Upper lobe of left lung (tissue), 6 donors: ENCODE data around the gene AKR1D1. TPM values are rescaled to one million over a fixed set of nuclear protein-coding genes. Genes with fewer than 3 reads are reported as not detected.
"Not testable (repeated sequence)": the region's sequence is repeated elsewhere in the genome, so short reads cannot be mapped to it uniquely, and the experiment has no call there.

Experiments used
- ATAC-seq, 2 donors: fragments of 200-7000 bp; cut with Tn5 transposase; one replicate each; pipeline ENCODE4 v1.9.1; 2022; ENCODE audit warnings: mild to moderate bottlenecking in 2 of 2, moderate library complexity in 2 of 2; ENCODE audit not compliant: low FRiP score in 2 of 2
- DNase-seq, 2 donors: peaks; one replicate each; pipeline ENCODE4 v3.0.0-alpha.2; 2019 to 2020
- H3K27ac ChIP-seq, 4 donors: fragments of 200-600 bp; sonication (generic); one replicate each; pipeline ENCODE4 v1.5.1; 2016 to 2019
- H3K27me3 ChIP-seq, 4 donors: fragments of 200-600 bp; sonication (generic); one replicate each; pipeline ENCODE4 v1.5.1; 2017 to 2019
- H3K36me3 ChIP-seq, 4 donors: fragments of 200-600 bp; sonication (generic); one replicate each; pipeline ENCODE4 v1.5.1; 2016 to 2019
- H3K4me1 ChIP-seq, 4 donors: fragments of 200-600 bp; sonication (generic); one replicate each; pipeline ENCODE4 v1.5.1; 2018 to 2019
- H3K4me3 ChIP-seq, 4 donors: fragments of 200-600 bp; sonication (generic); one replicate each; pipeline ENCODE4 v1.5.1; 2017 to 2019; ENCODE audit warnings: mild to moderate bottlenecking in 2 of 4, moderate library complexity in 1 of 4
- H3K9me3 ChIP-seq, 4 donors: fragments of 200-600 bp; sonication (generic); one replicate each; pipeline ENCODE4 v1.5.1; 2018 to 2019
- CTCF ChIP-seq, 6 experiments: fragments of 450-650 bp in 4 of 6; fragments of 200-600 bp in 2 of 6; sonication (generic) in 2 of 6; IDR thresholded peaks; one replicate each; pipeline ENCODE4 v1.5.1; 2016 to 2019; ENCODE audit warnings: antibody characterized with exemption in 6 of 6
- EP300 ChIP-seq, 4 donors: sonication (generic); formaldehyde crosslinking; IDR thresholded peaks; one replicate each; pipeline ENCODE4 v1.5.1; 2017; ENCODE audit warnings: antibody characterized with exemption in 4 of 4, control low read depth in 2 of 4
- POLR2A ChIP-seq, 4 donors: fragments of 450-650 bp; IDR thresholded peaks; one replicate each; pipeline ENCODE4 v1.5.1; 2016 to 2017; ENCODE audit warnings: antibody characterized with exemption in 4 of 4, mild to moderate bottlenecking in 2 of 4
- POLR2AphosphoS5 ChIP-seq, 2 donors: sonication (generic); formaldehyde crosslinking; IDR thresholded peaks; one replicate each; pipeline ENCODE4 v1.5.1; 2017; ENCODE audit warnings: antibody characterized with exemption in 2 of 2
- WGBS, 2 donors: methylation state at CpG; one replicate each; pipeline ENCODE4 v1.1.5; 2017 to 2018; 5-methylcytosine and 5-hydroxymethylcytosine counted together
- total RNA-seq, 6 donors: library from RNA; depleted of rRNA in 4 of 6; stranded (reverse); fragments of >200 nt in 4 of 6; gene quantifications; one replicate each; pipeline versions ENCODE4 v1.1.0 to v1.2.1, GENCODE V29; 2016 to 2021
- donor health status: DM: no; HTN: no; CAD: no; lungs with moderate emphysema.
- donor health status: DM: no; HTN: yes; CAD: no; lungs with severe emphysema.

AKR1D1 gene
- total RNA-seq, 6 donors from 2014 or later = 0.14 TPM; not detected in 5

GRCh38 chr7:138032186-138032585 lies 44.1 kb upstream of the AKR1D1 start:
- no peak overlapping the region for H3K27ac ChIP-seq
- ATAC-seq = no peak
- no peaks in the 10 kb centered on the region for H3K36me3 ChIP-seq
- TF ChIP-seq CTCF (IDR thresholded peaks at IDR 0.05) = no peak
- no peak for TF ChIP-seq EP300 (IDR thresholded peaks at IDR 0.05)
- no peak for TF ChIP-seq POLR2A (IDR thresholded peaks at IDR 0.05)
- no peak for TF ChIP-seq POLR2AphosphoS5 (IDR thresholded peaks at IDR 0.05)
- DNase-seq = no peak
- H3K4me1 ChIP-seq = no peaks in the 10 kb centered on the region
- H3K27me3 ChIP-seq = no peaks in the 10 kb centered on the region
- H3K9me3 ChIP-seq = peaks cover 0 to 6% (median 0%) of the 10 kb centered on the region in 4 donors
- H3K4me3 ChIP-seq = no peak overlapping the region

- ATAC-seq = no peak
- Histone ChIP-seq H3K4me1 (no peaks in the 10 kb centered on the region), H3K27ac (no peak overlapping the region), H3K27me3 (no peaks in the 10 kb centered on the region), H3K4me3 (no peak overlapping the region), H3K36me3 (no peaks in the 10 kb centered on the region), H3K9me3 (peaks cover 0 to 6% (median 0%) of the 10 kb centered on the region in 4 donors)
- TF ChIP-seq CTCF (IDR thresholded peaks at IDR 0.05) (no peak), POLR2AphosphoS5 (IDR thresholded peaks at IDR 0.05) (no peak), POLR2A (IDR thresholded peaks at IDR 0.05) (no peak)
- DNase-seq = no peak
- 82 to 84% methylated on average over 3 of the region's 3 CpGs for WGBS, 2 donors
These were observed 43.5 kb upstream of the AKR1D1 start for GRCh38 chr7:138032770-138033169.

DNA sequence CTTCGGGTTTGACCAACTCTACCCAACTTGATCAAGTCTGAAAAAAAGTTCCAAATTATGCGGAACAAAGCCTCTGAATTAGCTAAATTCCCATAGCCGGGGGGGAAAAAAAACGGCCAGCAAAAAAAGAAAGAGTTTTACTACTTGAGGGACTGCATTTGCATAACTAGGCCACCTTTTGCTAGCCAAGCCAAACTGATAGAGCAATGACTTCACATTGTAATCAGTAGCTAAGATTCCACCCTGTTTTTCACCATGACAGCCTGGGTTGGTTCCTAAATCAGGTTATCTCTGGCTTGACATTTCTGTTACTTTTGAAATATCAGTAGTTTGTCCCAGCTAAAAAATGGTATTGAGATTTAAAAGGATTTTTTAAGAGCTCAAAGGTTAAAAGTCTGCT lies 43.0 kb upstream of the AKR1D1 start:
- ATAC-seq (no peak), DNase-seq (no peak)
- TF ChIP-seq POLR2A (IDR thresholded peaks at IDR 0.05) (no peak), CTCF (IDR thresholded peaks at IDR 0.05) (no peak), POLR2AphosphoS5 (IDR thresholded peaks at IDR 0.05) (no peak), EP300 (IDR thresholded peaks at IDR 0.05) (no peak)
- H3K4me1 ChIP-seq = no peaks in the 10 kb centered on the region
- no peaks in the 10 kb centered on the region for H3K27me3 ChIP-seq
- no peaks in the 10 kb centered on the region for H3K36me3 ChIP-seq
- WGBS, 2 donors = 87 to 92% methylated on average over 4 of the region's 4 CpGs
- no peak overlapping the region for H3K27ac ChIP-seq
- no peak overlapping the region for H3K4me3 ChIP-seq
- peaks cover 0 to 6% (median 0%) of the 10 kb centered on the region in 4 donors for H3K9me3 ChIP-seq

- H3K27me3 ChIP-seq = no peaks in the 10 kb centered on the region
- DNase-seq = no peak
- no peak overlapping the region for H3K27ac ChIP-seq
- no peak overlapping the region for H3K4me3 ChIP-seq
- peaks cover 0 to 6% (median 0%) of the 10 kb centered on the region in 4 donors for H3K9me3 ChIP-seq
- no peaks in the 10 kb centered on the region for H3K36me3 ChIP-seq
- ATAC-seq = no peak
- H3K4me1 ChIP-seq = no peaks in the 10 kb centered on the region
- TF ChIP-seq POLR2AphosphoS5 (IDR thresholded peaks at IDR 0.05) (no peak), POLR2A (IDR thresholded peaks at IDR 0.05) (no peak), CTCF (IDR thresholded peaks at IDR 0.05) (no peak), EP300 (IDR thresholded peaks at IDR 0.05) (no peak)
- WGBS, 2 donors = 54 to 62% methylated on average over 2 of the region's 2 CpGs
These were observed 40.1 kb upstream of the AKR1D1 start for GRCh38 chr7:138036135-138036534.

DNA sequence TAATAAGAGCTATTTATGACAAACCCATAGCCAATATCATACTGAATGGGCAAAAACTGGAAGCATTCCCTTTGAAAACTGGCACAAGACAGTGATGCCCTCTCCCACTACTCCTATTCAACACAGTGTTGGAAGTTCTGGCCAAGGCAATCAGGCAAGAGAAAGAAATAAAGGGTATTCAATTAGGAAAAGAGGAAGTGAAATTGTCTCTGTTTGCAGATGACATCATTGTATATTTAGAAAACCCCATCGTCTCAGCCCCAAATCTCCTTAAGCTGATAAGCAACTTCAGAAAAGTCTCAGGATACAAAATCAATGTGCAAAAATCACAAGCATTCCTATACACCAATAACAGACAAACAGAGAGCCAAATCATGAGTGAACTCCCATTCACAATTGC lies 36.2 kb upstream of the AKR1D1 start:
- not testable (repeated sequence) for H3K27me3 ChIP-seq, ATAC-seq, H3K4me1 ChIP-seq, H3K4me3 ChIP-seq, H3K9me3 ChIP-seq, DNase-seq, H3K27ac ChIP-seq, H3K36me3 ChIP-seq
- 52 to 65% methylated on average over 1 of the region's 1 CpG for WGBS, 2 donors
